HG03439 (cell line): ENCODE data around the gene MDM2.
"Not testable (repeated sequence)": the region's sequence is repeated elsewhere in the genome, so short reads cannot be mapped to it uniquely, and the experiment has no call there.

Experiments used
- ATAC-seq: cut with Tn5 transposase; IDR thresholded peaks from one replicate; pipeline ENCODE4 v1.9.1; 2021; ENCODE audit warnings: mild to moderate bottlenecking, moderate library complexity; ENCODE audit not compliant: unreplicated experiment

Gene MDM2

GRCh38 chr12:68785358-68785757 lies 22.6 kb upstream of the MDM2 start:
- ATAC-seq: no peak

GRCh38 chr12:68785823-68786222 lies 22.2 kb upstream of the MDM2 start:
- ATAC-seq: no peak

DNA sequence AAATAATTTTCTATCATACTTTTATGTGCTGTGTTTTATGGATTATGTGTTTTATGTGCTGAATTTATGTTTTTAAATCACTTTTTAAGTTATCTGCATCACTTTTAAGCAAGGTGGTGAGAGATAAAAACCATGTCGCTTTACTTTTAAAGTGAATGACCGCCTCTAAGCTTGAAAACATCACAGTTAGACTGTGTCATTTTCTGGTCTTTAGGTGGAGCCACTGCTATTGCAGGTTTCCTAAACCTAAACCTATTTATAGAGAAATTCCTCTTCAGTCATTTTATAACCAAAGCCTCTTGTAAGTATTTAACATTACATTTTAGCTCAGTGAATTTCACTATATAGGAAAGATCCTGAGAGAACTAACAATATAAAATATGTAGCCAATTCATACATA lies 21.0 kb upstream of the MDM2 start:
- no peak for ATAC-seq

DNA sequence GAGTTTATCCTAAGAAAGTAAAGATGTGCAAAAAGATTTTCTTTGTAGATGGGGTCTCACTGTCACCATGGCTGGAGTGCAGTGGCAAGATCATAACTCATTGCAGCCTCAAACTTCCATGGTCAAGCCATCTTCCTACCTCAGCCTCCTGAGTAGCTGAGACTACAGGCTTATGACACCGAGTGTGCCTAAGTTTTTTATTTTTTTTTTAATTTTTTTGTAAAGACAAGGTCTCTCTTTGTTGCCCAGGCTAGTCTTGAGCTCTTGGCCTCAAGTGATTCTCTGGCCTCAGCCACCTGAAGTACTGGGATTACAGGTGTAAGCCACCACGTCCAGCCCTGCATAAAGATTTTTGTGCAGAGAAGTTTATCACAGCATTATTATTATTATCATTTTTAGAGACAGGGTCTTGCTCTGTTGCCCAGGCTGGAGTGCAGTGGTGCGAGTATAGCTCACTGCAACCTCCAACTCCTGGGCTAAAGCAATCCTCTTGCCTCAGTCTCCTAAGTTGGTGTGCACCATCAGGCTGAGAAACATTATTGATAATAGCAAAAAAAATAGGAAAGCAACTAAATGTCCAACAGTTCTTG lies 19.3 kb upstream of the MDM2 start:
- no peak for ATAC-seq

- no peak for ATAC-seq
Observed at GRCh38 chr12:68789144-68789878, 18.7 kb upstream of the MDM2 start.

GRCh38 chr12:68790081-68790951 lies 17.7 kb upstream of the MDM2 start:
- ATAC-seq: no peak

DNA sequence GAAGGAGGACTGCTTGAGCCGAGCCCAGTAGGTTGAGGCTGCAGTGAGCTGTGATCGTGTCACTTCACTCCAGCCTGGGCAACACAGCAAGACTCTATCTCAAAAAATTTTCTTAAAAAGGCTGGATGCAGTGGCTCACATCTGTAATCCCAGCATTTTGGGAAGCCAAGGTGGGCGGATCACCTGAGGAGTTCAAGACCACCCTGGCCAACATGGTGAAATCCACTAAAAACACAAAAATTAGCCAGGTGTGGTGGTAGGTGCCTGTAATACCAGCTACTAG lies 17.1 kb upstream of the MDM2 start:
- ATAC-seq: no peak

GRCh38 chr12:68791897-68792481 lies 16.0 kb upstream of the MDM2 start:
- ATAC-seq: no peak

DNA sequence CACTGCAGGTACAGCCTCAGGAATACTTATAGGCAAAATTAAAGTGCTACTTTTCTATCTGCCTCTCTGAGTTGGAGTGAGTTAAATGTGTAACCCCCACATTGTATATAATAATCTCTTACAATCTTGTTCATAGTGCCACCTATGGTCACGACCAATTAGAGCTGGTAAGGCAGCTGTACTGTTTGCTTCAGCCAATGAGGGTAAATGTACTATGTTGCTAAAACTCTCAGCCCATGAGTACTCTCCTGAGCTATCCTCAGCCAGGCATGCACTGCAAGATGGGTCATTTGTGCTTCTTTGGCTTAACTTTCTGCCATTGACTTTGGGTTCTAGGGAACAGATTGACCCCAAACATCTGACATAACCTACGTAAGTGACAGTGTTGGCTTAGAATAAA lies 15.0 kb upstream of the MDM2 start:
- ATAC-seq: peak; percentile 62

DNA sequence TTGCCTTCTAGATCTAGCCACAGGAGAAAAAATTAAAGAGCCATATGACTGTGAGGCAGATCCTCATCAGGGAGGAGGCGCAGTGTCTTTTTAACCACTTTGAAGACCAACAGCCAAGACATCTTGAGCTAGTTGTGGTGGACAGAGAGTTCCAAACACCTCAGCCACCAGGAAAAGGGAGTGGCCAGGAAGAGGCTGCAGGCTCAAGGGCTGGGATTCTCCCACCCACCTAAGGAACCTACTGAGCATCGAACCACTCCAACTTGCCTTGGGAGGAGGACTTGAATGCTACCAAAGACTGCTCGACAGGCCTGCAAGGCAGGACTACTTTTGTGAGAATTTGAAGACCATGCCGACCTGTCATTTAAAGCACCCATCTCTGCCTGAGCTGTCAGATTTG lies 14.5 kb upstream of the MDM2 start:
- no peak for ATAC-seq

- ATAC-seq: no peak
Observed at GRCh38 chr12:68793975-68794652, 13.9 kb upstream of the MDM2 start.

GRCh38 chr12:68794653-68795251 lies 13.2 kb upstream of the MDM2 start:
- no peak for ATAC-seq

- no peak for ATAC-seq
Observed at GRCh38 chr12:68796399-68796798, 11.6 kb upstream of the MDM2 start.

GRCh38 chr12:68798882-68799234 lies 9.1 kb upstream of the MDM2 start:
- no peak for ATAC-seq

DNA sequence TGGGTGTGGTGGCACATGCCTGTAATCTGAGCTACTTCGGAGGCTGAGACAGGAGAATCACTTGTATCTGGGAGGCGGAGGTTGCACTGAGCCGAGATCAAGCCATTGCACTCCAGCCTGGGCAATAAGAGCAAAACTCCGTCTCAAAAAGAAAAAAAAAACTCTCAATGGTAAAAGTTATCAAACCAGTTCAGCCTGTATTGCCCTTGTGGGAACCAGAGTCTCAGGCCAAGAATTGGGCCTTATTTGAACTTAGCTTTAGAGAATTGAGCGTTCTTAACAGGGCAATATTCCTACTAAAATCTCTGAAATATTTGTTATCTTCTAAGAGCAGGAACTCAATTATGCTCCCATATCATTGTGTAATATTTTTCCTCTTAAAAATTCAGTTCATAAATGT lies 7.7 kb upstream of the MDM2 start:
- no peak for ATAC-seq

GRCh38 chr12:68801124-68801523 lies 6.9 kb upstream of the MDM2 start:
- not testable (repeated sequence) for ATAC-seq

- ATAC-seq: not testable (repeated sequence)
Observed at GRCh38 chr12:68802372-68802745, 5.6 kb upstream of the MDM2 start.

- ATAC-seq: not testable (repeated sequence)
Observed at GRCh38 chr12:68802911-68803651, 4.9 kb upstream of the MDM2 start.

DNA sequence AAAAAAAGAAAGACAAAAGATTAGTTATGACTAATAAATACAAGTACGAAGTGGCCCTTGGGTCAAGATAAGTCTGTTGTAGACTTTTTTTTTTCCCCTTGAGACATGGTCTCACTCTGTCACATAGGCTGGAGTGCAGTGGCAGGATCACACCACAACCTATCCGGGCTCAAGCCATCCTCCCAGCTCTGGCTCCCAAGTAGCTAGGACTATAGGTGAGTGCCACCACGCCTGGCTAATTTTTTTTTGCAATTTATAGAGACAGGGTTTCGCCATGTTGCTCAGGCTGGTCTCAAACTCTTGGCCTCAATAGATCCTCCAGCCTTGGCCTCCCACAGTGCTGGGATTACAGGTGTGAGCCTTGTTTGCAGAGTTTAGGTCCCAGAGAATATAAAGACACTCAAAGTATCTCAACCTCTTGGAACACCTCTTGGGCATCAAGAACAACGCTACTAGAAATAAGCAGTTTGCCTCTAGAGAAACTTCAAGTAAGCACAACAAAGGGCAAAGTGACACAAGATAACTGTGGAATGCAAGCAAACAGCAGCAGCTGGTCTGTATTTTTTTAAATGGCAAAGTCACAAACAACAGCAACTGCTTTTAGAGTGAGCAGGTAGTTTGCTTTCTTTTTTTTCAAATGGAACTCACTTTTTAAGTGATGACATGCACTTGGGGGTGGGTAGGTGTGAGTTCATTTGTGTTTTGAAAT lies 3.9 kb upstream of the MDM2 start:
- no peak for ATAC-seq
